Measurements from ENCODE around the gene VPS25.

DNA sequence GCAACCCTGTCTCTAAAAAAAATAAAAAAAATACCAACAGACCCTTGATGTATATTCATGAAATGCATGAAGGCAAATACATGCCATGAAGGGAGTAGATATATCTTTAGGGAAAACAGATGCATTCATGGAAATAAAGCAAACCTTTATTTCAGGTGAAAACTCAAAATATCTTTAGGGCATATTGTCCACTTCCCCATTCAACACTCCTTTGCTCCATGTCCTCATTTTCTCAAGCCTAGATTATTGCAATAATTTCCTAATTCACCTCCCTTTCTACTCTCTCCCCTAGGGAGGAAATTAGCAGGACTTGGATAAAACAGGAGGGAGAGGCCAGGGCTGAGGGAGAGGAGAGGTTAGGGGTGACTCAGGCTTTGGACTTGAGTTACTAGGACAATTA is 5.7 kb upstream of the VPS25 start:
- TF ChIP-seq, protein P1, sequence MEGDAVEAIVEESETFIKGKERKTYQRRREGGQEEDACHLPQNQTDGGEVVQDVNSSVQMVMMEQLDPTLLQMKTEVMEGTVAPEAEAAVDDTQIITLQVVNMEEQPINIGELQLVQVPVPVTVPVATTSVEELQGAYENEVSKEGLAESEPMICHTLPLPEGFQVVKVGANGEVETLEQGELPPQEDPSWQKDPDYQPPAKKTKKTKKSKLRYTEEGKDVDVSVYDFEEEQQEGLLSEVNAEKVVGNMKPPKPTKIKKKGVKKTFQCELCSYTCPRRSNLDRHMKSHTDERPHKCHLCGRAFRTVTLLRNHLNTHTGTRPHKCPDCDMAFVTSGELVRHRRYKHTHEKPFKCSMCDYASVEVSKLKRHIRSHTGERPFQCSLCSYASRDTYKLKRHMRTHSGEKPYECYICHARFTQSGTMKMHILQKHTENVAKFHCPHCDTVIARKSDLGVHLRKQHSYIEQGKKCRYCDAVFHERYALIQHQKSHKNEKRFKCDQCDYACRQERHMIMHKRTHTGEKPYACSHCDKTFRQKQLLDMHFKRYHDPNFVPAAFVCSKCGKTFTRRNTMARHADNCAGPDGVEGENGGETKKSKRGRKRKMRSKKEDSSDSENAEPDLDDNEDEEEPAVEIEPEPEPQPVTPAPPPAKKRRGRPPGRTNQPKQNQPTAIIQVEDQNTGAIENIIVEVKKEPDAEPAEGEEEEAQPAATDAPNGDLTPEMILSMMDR (conservative IDR thresholded peaks at IDR 0.05), result no peak
- TF ChIP-seq ZFX (IDR thresholded peaks at IDR 0.05), result no peak
